ENCODE results near the gene MRPL57.
"Not testable (repeated sequence)": the region's sequence is repeated elsewhere in the genome, so short reads cannot be mapped to it uniquely, and the experiment has no call there.

MRPL57 gene

GRCh38 chr13:21197606-21198225, 21.3 kb downstream of the MRPL57 start:
- DNase-seq (ENCODE audit: low spot score) = not testable (repeated sequence)

- DNase-seq (ENCODE audit: low spot score) = not testable (repeated sequence)
Observed at GRCh38 chr13:21198391-21198790, 21.9 kb downstream of the MRPL57 start.

DNA sequence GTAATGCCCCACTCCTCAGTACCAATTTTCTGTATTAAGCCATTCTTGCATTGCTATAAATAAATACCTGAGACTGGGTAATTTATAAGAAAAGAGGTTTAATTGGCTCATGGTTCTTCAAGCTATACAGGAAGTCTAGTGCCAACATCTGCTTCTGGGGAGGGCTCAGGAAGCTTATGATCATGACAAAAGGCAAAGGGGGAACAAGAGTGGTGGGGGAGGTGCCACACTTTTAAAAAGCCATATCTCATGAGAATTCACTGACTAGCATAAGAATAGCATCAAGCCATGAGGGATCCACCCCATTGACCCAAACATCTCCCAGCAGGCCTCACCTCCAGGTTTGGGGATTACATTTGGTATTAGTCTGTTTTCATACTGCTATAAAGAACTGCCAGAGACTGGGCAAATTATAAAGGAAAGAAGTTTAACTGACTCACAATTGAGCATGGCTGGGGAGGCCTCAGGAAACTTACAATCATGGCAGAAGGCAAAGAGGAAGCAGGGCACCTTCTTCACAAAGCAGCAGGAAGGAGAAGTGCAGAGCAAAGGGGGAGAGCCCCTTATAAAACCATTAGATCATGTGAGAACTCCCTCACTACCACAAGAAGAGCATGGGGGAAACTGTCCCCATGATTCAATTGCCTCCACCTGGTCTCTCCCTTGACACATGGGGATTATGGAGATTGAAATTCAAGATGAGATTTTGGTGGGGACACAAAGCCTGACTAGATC, 25.2 kb downstream of the MRPL57 start:
- DNase-seq (ENCODE audit: low spot score) = not testable (repeated sequence)

DNA sequence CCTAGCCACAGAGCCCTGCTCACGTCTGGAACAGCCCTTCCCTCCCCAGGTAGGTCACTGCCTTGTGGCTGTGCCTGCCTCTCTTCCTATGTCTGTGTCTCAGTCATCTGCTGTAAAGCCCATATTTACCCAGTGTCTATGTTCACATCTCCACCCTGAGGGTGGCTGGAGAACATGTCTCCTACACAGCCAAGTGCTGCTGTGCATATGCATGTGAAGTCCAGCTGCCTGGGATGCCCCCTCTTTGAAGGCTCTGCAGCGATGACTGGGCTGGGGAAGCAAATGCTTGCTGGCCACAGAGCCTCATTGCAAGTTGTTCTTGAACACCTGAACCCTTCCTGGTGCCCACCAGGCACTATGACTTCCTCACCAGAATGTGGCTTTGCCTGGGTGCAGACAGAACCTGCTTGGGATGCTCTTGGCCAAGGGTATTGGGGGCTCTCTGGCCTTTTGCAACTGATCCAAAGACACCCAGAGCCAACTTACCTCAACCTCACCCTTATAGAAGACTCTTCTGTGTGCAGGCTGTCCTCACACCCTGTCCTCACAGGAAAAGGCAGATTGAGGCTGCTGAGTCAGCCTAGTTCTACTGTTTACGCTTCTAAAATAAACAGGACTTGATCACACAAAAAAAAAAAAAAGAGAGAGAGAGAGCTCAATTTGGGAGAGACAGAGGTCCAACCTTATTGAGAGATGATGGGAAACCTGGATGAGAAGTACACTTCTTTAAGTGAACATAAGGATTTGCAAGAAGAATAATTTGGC, 26.5 kb downstream of the MRPL57 start:
- no peak for DNase-seq (ENCODE audit: low spot score)

DNA sequence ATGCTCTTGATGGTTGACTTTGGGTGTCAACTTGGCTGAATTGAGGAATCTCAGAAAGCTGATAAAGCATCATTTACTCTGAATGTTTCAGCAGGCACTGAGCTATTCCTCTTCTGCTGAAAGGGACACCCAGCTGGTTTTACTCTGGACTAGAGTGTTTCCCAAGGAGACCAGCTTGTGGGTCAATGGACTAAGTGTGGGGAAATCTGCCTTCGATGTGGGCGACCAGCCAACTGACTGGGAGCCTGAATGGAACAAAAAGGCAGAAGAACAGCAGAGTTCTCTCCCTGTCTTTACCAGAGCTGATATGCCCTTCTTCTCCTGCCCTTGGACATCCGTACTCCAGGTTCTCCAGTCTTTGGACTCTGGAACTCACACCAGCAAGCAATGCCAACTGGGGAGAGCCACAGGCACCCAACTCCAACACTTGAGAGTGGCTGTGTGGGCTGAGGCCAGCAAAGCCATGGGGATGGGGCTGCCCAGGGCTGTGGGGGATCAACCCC, 32.2 kb downstream of the MRPL57 start:
- no peak for DNase-seq (ENCODE audit: low spot score)

DNA sequence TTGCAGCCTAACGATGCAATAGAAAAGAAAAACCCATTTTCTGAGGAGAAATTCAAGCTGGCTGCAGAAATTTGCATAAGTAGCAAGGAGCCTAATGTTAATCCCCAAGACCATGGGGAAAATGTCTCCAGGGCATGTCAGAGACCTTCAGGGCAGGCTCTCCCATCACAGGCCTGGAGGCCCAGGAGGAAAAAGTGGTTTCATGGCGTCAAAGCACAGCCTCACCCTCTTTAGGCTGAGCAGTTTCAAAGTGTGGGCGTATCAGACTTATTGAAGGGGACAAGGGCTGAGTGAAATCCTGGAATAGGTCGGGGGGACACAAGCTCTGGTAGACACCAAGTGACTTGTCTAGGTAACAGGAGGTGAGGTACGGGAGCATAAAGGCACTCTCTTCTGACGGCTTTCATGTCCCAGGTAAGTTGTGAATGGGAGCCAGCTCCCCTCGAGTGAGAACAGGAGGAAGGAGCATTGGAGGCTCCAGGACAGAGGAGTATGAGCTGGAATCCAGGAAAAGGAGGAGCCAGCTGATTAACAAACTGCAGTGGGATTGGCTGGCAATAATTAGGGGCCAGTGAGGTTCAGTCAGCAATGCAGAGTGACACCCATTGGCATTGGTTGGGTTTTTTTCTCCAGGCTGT, 35.8 kb downstream of the MRPL57 start:
- no peak for DNase-seq (ENCODE audit: low spot score)

GRCh38 chr13:21215419-21215818, 39.0 kb downstream of the MRPL57 start:
- DNase-seq (ENCODE audit: low spot score) = not testable (repeated sequence)

GRCh38 chr13:21216332-21216731, 39.9 kb downstream of the MRPL57 start:
- DNase-seq (ENCODE audit: low spot score) = no peak

DNA sequence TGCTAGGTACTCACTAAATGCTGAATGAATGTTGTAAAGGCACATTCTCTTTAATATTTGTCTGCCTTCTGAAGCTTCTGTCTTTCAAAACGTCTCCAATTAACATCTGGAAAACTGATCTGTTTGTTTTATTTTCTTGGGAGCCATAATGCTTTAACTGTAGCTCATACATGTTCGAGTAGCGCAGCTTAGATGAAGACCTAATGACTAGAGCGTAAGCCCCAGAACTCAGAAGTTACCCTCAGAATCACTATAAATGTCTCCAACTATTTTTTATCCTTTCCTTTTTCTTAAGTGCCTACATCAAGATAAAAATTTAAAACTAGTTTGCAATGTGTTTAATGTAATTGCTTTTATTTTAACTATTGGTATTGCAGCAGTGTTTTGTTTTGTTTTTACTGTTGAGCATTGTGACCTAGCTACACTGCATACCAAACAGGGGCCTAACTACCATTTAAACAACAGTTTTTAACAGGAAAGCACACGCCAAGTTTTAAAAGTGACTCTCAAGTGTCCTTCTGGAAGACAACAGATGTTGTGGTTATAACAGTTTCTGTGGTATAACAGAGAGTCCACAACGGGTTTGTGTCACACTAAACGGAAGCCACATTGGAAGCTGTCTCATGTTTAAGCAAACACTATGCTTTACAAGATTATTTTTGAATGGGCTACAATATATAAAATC, 42.0 kb downstream of the MRPL57 start:
- no peak for DNase-seq (ENCODE audit: low spot score)

DNA sequence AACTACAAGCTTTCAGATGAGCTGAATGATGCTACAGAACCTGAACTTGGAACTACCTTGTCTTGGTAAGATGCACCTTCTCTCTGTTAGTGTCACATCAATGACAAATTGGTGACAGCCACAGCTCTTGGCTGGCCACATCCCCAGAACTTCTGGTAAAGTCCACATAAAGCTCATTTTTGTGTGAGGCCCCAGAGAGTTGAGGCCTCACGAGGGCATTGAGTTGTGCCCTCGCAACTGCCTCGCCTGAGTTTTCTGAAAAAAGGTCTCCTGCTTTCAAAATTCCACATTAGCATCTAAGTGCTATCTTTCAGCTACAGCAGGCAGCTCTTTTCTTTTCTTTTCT, 42.6 kb downstream of the MRPL57 start:
- DNase-seq (ENCODE audit: low spot score) = no peak

DNA sequence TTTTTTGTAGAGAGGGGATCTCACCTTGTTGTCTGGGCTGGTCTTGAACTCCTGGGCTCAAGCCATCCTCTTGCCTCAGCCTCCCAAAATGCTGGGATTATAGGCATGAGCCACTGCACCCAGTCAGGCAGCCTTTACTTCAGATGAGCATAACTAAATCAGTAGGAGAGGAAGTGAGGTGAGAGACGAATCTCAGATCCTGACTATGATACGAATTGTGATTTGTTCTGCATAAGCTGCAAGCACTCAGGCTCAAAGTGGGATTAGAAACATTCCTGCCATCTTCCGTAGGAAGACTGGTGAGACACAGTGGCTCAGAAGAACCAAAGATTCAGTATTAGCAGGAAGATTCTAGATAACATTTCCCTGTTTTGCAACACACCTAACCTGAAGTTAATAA, 43.3 kb downstream of the MRPL57 start:
- not testable (repeated sequence) for DNase-seq (ENCODE audit: low spot score)

- no peak for DNase-seq (ENCODE audit: low spot score)
Observed at GRCh38 chr13:21221268-21221667, 44.8 kb downstream of the MRPL57 start.

DNA sequence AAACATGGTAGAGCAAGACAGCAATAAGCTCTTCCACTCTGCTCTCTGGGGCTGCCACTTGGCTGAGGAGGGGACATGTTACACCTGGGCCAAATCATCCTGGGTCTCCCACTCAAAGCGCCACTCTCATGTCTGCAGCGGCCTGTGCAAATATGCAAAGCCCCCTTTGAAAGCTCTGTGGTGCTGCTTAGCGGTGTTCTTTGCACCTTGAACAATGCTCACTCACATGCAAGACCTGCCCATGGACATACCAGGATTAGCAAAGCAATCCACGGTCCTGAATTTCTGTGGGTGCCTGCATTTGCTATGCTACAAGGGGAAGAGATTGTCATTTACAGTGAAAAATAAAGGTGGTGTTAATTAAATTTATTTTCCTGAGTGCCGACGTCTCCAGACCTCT, 48.6 kb downstream of the MRPL57 start:
- DNase-seq (ENCODE audit: low spot score) = no peak

DNA sequence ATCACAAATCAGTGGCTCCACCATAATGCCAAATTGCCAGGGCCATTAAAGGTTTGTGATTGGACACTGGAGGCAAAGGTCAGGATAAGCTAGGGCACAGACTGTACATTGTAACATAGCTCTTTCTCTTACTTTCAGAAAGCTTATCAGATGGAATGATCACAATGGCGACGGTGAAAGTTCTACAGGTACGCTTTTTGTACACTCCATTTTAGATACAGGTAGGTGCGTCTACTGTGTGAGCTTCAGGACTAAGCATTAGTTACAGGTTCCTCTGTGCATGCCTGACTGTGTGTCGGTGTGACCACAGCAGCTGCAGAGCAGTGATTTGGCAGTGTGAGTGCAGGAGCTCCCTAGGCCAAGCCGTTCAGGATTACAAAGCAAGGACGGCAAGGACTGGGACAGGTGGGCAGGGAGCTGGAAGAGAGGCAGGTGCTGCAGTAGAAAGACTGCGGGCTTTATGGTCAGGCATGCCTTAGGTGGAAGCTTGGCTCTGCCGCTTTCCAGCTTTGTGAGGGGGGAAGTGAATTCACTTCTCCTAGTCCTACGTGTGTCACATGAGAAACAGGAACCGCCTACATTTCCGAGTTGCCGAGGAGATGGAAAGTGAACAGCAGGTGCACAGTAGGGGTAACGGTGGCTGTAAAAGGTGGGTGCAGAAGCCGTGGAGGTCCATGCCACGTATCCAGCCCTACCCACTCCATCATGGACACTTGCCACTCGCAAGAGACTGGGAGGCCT, 49.6 kb downstream of the MRPL57 start:
- no peak for DNase-seq (ENCODE audit: low spot score)

GRCh38 chr13:21227917-21228316, 51.5 kb downstream of the MRPL57 start:
- DNase-seq (ENCODE audit: low spot score) = no peak
